Measurements from ENCODE around the gene RNF25.

DNA sequence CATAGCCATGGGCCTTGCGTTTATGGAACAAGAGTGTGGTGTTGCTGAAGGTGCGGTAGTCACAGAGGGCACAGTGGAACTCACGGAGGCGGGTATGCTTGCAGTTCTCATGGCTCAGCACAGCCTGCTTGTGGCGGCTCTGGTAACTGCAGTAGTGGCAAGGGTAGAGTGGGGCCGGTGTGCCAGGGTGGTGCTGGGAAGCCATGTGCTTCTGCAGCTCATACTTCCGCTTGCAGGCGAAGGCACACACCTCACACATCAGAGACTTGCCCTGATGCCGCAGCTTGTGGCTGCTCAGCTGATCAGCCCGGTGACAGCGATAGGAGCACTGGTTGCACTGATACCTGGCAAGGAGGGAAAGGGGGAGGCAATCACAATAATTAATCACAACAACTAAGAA, 27.1 kb downstream of the RNF25 start:
- TF ChIP-seq, protein P1, sequence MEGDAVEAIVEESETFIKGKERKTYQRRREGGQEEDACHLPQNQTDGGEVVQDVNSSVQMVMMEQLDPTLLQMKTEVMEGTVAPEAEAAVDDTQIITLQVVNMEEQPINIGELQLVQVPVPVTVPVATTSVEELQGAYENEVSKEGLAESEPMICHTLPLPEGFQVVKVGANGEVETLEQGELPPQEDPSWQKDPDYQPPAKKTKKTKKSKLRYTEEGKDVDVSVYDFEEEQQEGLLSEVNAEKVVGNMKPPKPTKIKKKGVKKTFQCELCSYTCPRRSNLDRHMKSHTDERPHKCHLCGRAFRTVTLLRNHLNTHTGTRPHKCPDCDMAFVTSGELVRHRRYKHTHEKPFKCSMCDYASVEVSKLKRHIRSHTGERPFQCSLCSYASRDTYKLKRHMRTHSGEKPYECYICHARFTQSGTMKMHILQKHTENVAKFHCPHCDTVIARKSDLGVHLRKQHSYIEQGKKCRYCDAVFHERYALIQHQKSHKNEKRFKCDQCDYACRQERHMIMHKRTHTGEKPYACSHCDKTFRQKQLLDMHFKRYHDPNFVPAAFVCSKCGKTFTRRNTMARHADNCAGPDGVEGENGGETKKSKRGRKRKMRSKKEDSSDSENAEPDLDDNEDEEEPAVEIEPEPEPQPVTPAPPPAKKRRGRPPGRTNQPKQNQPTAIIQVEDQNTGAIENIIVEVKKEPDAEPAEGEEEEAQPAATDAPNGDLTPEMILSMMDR (conservative IDR thresholded peaks at IDR 0.05; ENCODE audit: low read length), result no peak
- TF ChIP-seq EZH2phosphoT487 (IDR thresholded peaks at IDR 0.05; ENCODE audit: borderline replicate concordance), result no peak
